CD1c-positive myeloid dendritic cell (primary cell): Measurements from ENCODE around the gene GMPPA.

ENCODE experiments used
- DNase-seq: peaks from one replicate; pipeline ENCODE4 v3.0.0-alpha.2; 2016; ENCODE audit errors: extremely low spot score

GMPPA gene

DNA sequence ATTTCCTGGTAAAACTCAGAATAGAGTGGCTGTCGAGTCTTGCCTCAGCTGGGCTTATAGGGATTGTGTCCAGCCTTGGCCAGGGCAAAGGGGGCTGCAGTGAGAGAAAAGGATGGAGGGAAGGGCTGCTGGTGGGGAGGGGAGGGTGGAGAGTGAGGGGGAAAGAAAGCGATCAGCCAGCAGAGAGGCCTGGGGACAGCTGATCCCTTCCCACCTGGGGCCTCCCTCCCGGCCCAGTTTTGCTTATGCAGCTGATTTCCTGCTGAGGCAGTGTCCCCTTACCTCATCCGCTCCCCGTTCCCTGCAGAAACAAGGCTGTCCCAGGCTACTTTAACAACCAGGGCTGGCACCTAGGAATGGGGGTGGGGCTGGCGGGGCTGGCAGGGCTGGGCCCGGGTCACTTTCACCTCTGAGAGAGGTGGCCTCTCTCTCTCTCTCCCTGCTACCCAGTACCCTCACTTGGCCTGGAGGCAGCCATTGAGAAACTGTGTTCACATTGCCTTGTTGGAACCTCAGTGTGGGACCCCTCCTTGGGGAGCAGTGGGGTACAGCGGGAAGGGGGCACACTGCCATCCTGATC is 12.2 kb upstream of the GMPPA start:
- DNase-seq = no peak

DNA sequence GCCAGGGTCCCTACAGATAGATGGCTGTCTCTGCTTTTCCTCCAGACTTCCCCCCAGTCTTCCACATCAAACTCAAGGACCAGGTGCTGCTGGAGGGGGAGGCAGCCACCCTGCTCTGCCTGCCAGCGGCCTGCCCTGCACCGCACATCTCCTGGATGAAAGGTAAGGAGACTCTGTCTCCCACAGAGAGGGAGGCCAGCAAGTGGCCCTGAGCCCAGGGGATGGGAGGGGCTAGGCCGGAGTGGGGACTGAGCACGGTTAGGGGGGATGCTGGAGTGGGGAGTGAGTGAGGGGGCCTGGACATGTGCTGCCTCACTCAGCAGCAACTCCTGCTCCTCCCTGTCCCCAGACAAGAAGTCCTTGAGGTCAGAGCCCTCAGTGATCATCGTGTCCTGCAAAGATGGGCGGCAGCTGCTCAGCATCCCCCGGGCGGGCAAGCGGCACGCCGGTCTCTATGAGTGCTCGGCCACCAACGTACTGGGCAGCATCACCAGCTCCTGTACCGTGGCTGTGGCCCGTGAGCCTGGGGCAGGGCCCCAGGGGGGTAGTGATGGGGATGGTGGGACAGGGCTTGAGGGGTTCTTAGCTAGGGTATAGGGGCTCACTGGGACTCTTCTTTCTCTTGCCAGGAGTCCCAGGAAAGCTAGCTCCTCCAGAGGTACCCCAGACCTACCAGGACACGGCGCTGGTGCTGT is 10.4 kb upstream of the GMPPA start:
- no peak for DNase-seq

DNA sequence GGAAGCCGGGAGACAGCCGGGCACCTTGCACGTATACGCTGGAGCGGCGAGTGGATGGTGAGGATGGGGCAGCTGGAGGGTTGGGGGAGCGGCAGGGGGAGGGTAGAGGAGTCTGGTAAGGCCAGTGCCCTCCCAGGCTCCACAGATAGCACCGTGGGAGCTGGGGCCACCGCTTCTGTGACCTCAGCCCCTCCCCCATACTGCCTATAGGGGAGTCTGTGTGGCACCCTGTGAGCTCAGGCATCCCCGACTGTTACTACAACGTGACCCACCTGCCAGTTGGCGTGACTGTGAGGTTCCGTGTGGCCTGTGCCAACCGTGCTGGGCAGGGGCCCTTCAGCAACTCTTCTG is 9.9 kb upstream of the GMPPA start:
- DNase-seq = no peak

DNA sequence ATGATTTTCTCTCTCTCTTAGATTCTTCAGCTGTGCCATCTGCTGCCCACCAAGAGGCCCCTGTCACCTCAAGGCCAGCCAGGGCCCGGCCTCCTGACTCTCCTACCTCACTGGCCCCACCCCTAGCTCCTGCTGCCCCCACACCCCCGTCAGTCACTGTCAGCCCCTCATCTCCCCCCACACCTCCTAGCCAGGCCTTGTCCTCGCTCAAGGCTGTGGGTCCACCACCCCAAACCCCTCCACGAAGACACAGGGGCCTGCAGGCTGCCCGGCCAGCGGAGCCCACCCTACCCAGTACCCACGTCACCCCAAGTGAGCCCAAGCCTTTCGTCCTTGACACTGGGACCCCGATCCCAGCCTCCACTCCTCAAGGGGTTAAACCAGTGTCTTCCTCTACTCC is 9.4 kb upstream of the GMPPA start:
- no peak for DNase-seq

DNA sequence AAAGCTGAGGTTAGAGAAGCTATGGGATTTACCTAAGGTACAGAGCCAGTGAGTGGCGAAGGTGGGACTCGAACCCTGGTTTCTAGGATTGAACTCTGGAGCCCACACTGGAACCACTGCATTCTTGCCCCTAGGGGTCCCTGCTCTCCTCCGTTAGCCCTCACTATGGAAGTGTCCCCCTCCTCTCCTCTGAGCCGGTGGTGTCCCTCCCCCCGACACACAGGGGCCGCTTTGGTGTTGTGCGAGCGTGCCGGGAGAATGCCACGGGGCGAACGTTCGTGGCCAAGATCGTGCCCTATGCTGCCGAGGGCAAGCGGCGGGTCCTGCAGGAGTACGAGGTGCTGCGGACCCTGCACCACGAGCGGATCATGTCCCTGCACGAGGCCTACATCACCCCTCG is 8.5 kb upstream of the GMPPA start:
- DNase-seq = no peak

DNA sequence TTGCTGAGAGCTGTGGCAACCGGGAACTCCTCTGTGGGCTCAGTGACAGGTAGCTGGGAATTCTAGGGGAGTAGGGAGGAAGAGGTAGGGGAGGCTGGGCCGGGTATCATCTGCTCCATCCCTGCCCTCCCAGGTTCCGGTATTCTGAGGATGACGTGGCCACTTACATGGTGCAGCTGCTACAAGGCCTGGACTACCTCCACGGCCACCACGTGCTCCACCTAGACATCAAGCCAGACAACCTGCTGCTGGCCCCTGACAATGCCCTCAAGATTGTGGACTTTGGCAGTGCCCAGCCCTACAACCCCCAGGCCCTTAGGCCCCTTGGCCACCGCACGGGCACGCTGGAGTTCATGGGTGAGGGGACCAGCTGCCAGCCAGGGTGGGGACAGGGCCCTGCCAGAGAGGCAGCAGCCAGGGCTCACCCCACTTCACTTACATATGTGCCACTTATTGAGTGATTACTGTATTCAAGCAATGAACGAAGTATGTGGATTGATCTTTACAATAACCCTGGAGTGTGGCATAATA is 8.0 kb upstream of the GMPPA start:
- no peak for DNase-seq

DNA sequence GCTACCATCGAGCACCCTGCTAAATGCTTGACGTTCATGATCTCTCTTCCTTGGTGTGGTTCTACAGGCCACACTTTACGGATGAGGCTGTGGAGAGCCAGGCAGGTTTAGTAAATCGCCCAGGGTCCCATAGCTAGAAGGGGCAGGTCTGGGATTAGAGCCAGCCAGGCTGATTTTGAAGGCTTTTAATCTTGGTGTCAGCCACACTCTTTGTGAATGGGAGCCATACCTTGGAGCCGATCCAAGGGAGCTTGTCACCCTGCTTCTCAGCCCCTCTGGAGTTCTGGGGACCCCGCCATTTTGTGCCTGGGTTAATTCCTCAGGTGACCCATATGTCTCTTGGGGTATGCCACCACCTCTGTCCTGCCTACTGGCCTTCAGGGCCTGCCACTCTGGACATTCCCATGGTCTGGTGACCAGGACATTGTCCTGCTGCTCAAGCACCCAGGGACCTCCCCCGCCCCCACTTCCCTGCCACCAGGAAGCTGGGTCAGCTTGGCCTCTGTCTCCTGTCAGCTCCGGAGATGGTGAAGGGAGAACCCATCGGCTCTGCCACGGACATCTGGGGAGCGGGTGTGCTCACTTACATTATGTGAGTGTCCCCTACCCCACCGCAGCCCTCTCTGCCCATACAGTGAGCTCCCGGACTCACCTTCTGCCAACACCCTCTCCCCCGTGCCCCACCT is 7.3 kb upstream of the GMPPA start:
- DNase-seq = no peak

DNA sequence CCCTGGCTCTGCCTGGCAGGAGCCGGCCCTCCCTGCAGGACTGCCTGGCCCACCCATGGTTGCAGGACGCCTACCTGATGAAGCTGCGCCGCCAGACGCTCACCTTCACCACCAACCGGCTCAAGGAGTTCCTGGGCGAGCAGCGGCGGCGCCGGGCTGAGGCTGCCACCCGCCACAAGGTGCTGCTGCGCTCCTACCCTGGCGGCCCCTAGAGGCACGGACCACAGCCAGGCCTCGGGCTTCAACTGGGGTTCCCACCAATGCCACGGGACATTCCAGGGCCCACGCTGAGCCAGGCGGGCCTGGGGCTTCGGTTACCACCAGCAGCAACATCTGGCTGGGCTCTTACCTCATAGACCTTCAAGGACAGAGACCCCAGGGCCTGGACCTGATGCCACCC is 6.1 kb upstream of the GMPPA start:
- no peak for DNase-seq

DNA sequence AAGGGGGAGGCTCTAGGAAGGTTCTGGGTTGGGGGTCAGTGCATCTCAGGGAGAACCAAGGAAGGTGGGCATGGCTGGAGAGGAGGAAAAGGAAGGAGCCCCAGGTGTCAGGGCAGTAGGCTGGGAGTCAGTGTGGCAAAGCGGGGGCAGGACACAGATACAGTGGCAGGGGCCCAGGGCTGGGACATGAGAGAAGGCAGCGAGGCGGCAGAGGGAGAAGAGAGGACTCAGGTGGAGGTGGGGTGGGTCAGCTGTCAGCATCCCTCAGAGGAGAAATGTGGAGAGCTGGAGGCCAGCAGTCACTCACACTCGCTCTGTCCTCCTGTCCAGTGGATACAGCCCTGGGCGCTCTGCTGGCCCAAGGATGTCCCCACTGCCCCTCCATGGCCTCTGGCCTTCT is 5.6 kb upstream of the GMPPA start:
- DNase-seq = no peak

DNA sequence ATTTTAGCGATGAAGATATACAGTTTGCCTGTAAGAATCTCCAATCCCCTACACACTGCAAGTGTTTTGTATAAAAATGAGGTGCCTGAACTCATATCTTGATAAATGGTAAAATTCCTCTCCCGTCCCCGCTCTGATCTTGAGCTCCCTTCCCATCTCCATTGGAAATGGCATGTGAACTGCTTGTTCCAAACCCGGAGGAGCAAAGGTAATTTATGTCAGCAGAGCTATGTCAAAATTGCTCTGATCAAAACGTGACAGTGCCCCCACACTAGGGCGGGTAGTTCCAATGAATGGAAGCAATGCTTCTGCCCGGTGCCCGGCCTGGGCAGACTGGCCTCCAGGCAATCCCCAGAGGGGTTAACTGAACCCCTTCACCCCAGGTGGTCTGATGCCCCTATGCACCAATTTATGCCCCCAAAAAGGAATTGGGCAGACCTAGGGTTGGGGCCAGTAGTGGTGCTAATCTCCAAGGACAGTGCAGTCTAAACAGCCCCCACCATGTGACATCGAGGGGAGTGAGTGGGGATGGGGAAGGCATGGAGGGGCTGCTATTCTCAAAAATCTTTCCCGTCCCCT is 3.6 kb upstream of the GMPPA start:
- no peak for DNase-seq

DNA sequence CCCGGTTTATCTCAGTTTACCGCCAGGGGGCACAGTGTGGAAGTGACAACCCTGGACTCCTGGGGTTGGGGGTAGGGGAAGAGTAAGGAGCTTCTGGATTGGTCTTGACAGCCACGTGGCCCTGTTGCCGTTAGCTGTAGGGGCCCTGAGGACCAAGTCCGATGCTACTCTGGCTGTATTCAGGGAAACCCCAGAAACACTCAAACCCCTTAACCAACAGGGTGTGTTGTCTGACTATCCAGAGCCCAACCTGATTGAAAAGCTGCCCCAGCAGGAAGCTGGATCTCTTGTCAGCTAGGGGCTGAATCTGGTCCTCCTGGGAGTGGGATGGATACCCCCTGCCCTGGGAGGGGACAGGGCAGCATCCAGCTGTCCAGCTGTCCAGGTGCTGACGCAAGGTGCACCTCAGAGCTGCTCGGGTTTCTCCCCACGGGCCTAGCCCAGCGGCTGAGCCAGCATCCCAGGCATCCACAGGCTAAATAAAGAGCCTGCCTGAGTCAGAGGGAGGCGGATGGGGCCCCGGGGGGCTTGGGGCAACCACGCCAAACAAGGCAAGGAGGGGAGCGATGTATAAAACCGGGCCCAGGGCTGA is 3.1 kb upstream of the GMPPA start:
- DNase-seq = peak; percentile 55

DNA sequence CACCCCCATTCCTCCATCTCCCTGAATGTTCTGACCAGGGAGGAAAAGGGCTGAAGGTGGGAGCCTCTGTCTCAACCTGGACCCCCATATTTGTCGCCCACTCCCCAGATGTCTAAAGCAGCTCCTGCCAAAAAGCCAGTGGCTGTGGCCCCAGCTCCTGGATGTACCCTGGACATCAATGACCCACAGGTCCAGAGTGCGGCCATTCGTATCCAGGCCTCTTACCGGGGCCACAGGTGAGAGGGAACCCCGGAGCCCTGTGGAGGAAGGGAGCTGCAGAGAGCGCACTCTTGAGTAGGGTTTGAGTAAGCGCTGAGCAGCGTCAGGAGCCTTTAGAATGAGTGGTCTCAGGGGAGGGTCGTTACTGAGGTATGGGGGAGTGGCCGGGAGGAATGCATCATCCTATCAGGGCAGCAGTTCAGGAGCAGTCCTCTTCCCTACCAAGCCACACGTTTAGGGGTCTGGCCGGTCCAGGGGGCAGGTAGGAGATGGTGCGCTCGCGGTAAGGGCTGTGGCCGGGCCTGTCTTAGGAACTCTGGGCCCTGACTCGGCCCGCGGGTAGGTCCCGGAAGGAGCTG is 2.4 kb upstream of the GMPPA start:
- DNase-seq = no peak

DNA sequence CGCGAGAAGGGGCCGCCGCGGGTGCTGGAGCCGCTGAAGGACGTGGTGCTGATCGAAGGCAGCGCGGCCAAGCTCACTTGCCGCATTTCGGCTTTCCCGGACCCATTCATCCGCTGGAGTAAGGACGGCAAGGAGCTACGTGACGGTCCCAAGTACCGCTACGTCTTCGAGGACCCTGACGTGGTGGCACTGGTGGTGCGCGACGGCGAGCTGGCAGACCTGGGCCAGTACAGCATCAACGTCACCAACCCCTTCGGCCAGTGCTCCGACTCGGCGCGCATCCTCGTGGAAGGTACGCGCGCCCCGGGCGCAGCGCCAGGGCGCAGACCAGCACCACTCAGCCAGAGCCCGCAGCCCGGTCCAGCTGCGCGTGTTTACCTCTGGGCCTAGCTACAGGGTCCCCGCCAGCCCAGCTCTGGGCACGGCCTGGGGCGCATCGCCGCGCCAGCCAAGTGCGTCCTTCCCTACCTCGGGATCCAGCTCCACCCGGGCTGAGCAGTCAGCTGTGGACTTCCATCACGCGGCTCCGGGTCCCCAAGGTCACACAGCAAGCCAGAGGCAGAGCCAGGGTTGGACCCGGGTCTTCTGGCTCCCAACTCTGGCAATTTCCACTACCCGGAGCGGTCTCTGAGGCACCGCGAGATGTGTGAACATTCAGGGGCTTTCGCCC is 1.7 kb upstream of the GMPPA start:
- peak; percentile 8 for DNase-seq

DNA sequence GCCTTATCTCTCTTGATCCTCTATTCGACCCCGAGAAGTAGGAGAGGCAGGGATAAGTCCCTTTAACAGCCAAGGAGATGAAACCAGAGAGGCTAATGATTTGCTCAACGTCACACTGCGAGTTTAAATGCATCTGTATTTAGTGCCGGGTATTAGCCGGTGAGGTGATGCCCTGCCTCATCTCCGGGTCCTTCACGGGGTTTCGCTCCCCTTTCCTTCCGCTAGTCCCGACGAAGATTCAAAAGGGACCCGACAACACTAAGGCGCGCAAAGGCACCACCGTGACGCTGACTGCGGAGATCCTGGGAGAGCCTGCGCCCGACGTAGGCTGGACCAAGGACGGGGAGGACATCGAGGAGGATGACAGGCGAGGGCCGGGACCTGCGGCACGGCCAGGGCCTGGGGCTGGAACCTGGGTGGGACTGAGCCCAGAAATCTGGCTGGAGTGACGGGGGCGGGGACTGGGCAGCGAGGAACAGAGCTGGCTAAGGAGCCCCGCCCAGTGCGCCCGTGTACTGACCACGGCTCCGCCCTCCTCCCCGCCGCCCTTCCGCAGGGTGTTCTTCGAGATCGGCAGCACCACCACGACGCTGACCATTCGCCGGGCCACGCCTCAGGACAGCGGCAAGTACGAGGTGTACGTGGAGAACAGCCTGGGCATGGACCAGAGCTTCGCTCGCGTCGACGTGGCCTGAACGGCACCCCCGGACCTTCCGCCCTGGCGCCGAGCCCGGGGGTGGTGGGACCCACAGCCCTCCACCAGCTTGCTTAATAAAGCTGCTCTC is 1.0 kb upstream of the GMPPA start:
- DNase-seq = peak; percentile 84

DNA sequence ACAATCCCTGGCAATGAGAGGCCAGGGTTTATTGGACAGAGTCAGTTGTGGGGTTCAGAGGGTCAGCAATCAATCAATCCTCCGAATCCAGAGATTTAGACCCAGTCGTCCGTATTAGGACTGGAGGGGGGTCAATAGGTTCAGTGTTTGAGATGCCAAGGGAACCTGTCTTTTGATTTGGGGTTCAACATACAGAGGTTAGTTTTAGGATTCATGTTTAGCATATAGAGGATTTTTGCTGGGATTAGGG is 292 bp downstream of the GMPPA start:
- DNase-seq = no peak

DNA sequence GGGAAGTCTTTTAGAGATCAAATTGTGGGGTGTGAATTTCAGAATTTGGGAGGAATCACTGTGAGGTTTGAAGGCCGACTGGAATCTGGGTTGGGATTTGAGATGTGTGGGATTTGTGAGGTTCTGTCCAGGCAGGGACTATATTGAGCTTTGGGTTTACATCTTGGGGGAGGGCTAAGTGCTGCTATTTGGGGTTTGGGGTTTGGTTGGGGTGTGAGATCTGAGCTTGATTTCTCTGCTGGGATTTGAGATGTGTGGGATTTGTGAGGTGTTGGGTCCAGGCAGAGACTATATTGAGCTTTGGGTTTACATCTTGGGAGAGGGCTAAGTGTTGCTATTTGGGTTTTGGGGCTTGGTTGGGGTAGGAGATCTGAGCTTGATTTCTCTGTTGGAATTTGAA is 864 bp downstream of the GMPPA start:
- DNase-seq = no peak

DNA sequence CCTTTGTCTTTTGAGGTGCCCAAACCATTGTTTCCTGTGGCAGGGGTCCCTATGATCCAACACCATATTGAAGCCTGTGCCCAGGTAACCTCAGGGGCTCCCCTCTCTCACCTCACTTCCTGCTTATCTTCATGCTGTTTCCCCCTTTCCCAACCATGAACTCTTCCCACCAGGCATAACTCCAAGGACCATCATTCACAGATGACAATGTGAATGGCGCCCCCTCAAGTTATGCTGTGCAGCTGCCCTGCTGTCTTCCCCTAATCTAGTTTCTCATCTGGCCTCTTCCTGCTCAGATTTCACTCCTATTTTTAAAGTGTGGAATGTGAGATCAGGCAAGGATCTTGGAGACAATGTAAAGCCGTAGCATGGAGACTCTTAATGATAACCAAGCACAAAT is 1.4 kb downstream of the GMPPA start:
- no peak for DNase-seq

DNA sequence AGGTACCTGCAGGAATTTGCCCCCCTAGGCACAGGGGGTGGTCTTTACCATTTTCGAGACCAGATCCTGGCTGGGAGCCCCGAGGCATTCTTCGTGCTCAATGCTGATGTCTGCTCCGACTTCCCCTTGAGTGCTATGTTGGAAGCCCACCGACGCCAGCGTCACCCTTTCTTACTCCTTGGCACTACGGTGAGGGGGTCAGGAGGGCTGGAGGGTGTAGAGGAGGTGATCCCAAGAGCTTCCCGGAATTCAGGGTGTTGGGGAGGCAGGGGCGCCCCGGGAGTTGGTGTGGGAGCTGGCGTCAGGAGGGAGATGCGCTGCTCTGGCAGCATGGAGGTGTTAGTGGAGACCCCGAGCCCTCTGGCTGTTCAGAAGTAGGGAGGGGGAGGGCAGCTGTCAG is 3.2 kb downstream of the GMPPA start:
- no peak for DNase-seq

DNA sequence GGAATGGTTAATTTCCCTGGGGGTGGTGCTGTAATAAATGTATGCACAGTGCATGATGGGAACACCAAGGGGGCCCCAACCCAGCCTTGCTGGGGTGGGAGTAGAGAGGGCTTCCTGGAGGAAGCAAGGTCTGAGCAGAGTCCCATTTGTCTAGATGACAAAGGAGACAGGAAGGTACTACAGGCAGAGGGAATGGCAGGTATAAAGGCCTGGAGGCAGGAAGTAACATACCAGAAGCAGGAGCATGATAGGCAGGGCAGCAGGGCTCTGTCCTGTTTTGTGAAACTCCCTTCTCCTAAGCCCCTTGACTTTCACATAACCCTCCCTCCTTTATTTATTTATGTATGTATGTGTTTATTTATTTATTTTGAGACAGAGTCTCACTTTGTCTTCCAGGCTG is 3.9 kb downstream of the GMPPA start:
- no peak for DNase-seq

DNA sequence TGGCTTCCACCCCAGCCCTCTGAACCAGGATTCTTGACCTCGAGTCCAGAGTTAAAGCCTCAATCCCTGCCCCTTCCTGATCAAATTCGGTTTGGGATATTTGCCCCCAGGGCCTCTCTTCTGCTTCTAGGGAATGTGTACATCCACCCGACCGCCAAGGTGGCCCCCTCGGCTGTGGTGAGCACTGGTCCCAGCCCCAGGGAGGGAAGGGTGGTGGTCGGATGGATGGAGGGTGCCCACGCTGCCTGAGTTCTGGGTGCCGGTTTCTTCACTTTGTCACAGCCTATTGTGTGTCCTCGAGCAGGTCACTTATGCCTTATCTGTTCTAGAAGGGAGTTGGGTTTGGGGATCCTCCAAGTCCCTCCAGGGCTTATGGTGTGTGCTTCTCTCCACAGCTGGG is 6.9 kb downstream of the GMPPA start:
- no peak for DNase-seq

DNA sequence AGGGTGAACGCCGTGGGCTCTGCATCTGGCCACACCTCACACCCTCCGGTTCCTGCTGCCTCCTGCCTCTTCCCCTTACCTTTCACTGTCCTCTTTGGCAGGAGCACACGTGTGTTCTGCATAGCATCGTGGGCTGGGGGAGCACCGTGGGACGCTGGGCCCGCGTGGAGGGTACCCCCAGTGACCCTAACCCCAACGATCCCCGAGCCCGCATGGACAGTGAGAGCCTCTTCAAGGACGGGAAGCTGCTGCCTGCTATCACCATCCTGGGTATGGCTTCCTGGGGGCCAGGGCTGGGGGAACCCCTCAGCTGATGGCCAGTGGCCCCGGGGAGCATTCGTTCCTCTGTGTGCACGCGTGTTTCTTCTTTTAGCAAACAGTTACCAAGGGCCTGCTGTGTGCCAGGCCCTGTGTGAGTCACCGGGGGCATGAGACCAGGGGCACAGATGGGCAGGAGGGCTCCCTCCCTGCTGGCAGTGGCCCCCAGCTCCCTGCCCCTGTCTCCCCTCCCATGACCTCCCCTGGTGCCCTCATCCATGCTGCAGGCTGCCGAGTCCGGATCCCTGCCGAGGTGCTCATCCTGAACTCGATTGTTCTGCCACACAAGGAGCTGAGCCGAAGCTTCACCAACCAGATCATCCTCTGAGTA is 7.6 kb downstream of the GMPPA start:
- DNase-seq = no peak
